Parathyroid adenoma (tissue), 2 donors: ENCODE results near the gene DUSP1.

Source experiments
- H2AFZ ChIP-seq: fragments of 300-600 bp; sonication (generic); one replicate; pipeline ENCODE4 v1.7.0; 2017; ENCODE audit warnings: antibody characterized with exemption, mild to moderate bottlenecking
- H3K27ac ChIP-seq: fragments of 300-600 bp; sonication (generic); one replicate; pipeline ENCODE4 v1.7.0; 2017
- H3K27me3 ChIP-seq: fragments of 300-600 bp; sonication (generic); one replicate; pipeline ENCODE4 v1.7.0; 2017; ENCODE audit warnings: low read length; ENCODE audit not compliant: control insufficient read depth, insufficient read depth
- H3K36me3 ChIP-seq: fragments of 300-600 bp; sonication (generic); one replicate; pipeline ENCODE4 v1.7.0; 2017; ENCODE audit warnings: low read length; ENCODE audit not compliant: control insufficient read depth, insufficient read depth
- H3K4me1 ChIP-seq: fragments of 300-600 bp; sonication (generic); one replicate; pipeline ENCODE4 v1.7.0; 2017; ENCODE audit warnings: control low read depth
- H3K4me2 ChIP-seq: fragments of 300-600 bp; sonication (generic); one replicate; pipeline ENCODE4 v1.7.0; 2017; ENCODE audit warnings: low read length
- H3K4me3 ChIP-seq: fragments of 300-600 bp; sonication (generic); one replicate; pipeline ENCODE4 v1.7.0; 2017; ENCODE audit warnings: low read depth, low read length
- H3K79me2 ChIP-seq: fragments of 300-600 bp; sonication (generic); one replicate; pipeline ENCODE4 v1.7.0; 2017; ENCODE audit warnings: control low read depth
- H3K9ac ChIP-seq: fragments of 300-600 bp; sonication (generic); one replicate; pipeline ENCODE4 v1.7.0; 2017; ENCODE audit warnings: mild to moderate bottlenecking
- H3K9me3 ChIP-seq: fragments of 300-600 bp; sonication (generic); one replicate; pipeline ENCODE4 v1.7.0; 2017; ENCODE audit warnings: low read length; ENCODE audit not compliant: control insufficient read depth
- TF ChIP-seq, protein P1 (sequence below): fragments of 300-600 bp; sonication (generic); IDR thresholded peaks from one replicate; pipeline ENCODE4 v1.7.0; 2017; ENCODE audit warnings: antibody characterized with exemption, mild to moderate bottlenecking
- donor health status: primary hyperparathyroidism.

DUSP1 gene

GRCh38 chr5:172725785-172726184 is 45.2 kb downstream of the DUSP1 start:
- Histone ChIP-seq H3K9me3 (no peaks in the 10 kb centered on the region), H3K4me2 (no peak overlapping the region), H2AFZ (no peak overlapping the region), H3K9ac (no peak overlapping the region), H3K79me2 (no peaks in the 10 kb centered on the region), H3K4me1 (peaks cover 15% of the 10 kb centered on the region), H3K4me3 (no peak overlapping the region), H3K27me3 (no peaks in the 10 kb centered on the region), H3K36me3 (no peaks in the 10 kb centered on the region), H3K27ac (no peak overlapping the region)
- TF ChIP-seq, protein P1, sequence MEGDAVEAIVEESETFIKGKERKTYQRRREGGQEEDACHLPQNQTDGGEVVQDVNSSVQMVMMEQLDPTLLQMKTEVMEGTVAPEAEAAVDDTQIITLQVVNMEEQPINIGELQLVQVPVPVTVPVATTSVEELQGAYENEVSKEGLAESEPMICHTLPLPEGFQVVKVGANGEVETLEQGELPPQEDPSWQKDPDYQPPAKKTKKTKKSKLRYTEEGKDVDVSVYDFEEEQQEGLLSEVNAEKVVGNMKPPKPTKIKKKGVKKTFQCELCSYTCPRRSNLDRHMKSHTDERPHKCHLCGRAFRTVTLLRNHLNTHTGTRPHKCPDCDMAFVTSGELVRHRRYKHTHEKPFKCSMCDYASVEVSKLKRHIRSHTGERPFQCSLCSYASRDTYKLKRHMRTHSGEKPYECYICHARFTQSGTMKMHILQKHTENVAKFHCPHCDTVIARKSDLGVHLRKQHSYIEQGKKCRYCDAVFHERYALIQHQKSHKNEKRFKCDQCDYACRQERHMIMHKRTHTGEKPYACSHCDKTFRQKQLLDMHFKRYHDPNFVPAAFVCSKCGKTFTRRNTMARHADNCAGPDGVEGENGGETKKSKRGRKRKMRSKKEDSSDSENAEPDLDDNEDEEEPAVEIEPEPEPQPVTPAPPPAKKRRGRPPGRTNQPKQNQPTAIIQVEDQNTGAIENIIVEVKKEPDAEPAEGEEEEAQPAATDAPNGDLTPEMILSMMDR: no peak

- H3K9me3 ChIP-seq: no peaks in the 10 kb centered on the region
- TF ChIP-seq, protein P1: no peak
Measured at GRCh38 chr5:172725273-172725672, 45.7 kb downstream of the DUSP1 start.

DNA sequence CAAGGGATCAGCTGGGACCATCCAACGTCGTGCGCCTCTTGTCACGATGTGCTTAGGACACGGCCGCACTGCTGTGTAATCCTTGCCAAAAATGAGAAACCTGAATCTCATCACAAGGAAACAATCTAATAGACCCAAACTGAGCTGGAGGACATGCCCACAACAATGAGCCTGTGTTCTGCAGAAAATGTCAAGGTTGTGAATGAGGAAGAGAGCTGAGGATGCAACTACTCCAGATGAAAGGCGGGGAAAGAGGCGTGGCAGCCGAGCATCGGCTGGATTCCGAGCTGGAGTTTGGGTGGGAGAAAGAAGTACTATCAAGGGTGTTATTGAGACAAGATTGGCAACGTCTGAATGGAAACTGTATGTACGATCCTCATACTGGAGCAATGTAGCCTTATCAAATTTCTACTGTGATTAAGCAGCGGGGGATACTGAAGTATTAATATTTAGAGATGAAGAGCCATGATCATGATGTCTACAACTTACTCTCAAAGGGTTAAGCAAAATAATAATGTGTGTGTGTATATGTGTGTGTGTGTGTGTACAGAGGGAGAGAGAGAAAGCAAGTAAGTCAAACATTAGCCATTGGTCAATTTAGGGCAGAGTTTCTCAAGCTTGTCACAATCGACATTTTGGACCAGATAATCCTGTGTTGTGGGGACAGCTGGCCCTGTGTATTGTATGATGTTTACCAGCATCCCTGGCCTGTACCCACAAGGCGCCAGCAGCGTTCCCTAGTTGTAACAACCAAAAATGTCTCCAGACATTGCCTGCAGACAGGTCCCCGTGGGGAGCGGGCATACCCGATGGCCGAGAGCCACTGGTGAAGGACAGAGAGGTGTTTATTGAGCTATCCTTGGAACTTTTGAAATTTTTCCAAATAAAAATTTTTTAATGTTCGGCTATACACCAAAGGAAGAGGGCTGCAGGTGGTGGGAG is 46.5 kb downstream of the DUSP1 start:
- Histone ChIP-seq H3K4me2 (no peak overlapping the region), H3K9ac (no peak overlapping the region), H3K36me3 (no peaks in the 10 kb centered on the region), H3K4me3 (no peak overlapping the region), H3K4me1 (peaks cover 15% of the 10 kb centered on the region), H3K27me3 (no peaks in the 10 kb centered on the region), H2AFZ (no peak overlapping the region), H3K9me3 (no peaks in the 10 kb centered on the region), H3K79me2 (no peaks in the 10 kb centered on the region), H3K27ac (no peak overlapping the region)
- TF ChIP-seq, protein P1: no peak

More at GRCh38 chr5:172725273-172725672, 45.7 kb downstream of the DUSP1 start:
- H3K79me2 ChIP-seq: no peaks in the 10 kb centered on the region
- peaks cover 15% of the 10 kb centered on the region for H3K4me1 ChIP-seq
- H3K9ac ChIP-seq: no peak overlapping the region
- no peaks in the 10 kb centered on the region for H3K27me3 ChIP-seq
- no peak overlapping the region for H3K4me2 ChIP-seq
- H3K27ac ChIP-seq: no peak overlapping the region
- H3K36me3 ChIP-seq: no peaks in the 10 kb centered on the region
- no peak overlapping the region for H2AFZ ChIP-seq
- H3K4me3 ChIP-seq: no peak overlapping the region

DNA sequence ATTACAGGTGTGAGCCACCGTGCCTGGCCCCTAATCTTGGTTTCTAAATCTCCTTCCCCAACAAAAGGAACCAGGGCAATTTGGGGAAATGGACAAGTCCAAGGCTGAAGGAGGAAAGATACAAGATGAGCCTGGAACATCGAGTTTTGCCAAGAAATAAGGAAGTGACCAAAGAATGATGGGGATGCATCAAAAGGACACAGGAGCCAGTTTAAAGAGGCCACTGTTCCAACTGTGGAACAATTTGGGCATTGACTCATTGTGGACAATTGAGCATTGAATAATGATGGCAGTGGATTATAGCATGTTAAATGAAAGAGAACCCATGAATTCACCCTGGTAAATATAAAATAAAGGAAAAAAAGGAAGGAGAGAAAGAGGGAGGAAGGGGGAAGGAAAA is 47.5 kb downstream of the DUSP1 start:
- Histone ChIP-seq H2AFZ (no peak overlapping the region), H3K4me1 (peaks cover 15% of the 10 kb centered on the region), H3K27ac (no peak overlapping the region), H3K36me3 (no peaks in the 10 kb centered on the region), H3K27me3 (no peaks in the 10 kb centered on the region), H3K9me3 (no peaks in the 10 kb centered on the region), H3K79me2 (no peaks in the 10 kb centered on the region), H3K4me2 (no peak overlapping the region), H3K4me3 (no peak overlapping the region), H3K9ac (no peak overlapping the region)
- TF ChIP-seq, protein P1: no peak
